ENCODE measurements around the gene TTC14.

The TTC14 gene

GRCh38 chr3:180631317-180631716 is 29.4 kb downstream of the TTC14 start:
- no peak overlapping the region for H3K4me3 ChIP-seq (ENCODE audit: low read length)
- TF ChIP-seq, protein P1, sequence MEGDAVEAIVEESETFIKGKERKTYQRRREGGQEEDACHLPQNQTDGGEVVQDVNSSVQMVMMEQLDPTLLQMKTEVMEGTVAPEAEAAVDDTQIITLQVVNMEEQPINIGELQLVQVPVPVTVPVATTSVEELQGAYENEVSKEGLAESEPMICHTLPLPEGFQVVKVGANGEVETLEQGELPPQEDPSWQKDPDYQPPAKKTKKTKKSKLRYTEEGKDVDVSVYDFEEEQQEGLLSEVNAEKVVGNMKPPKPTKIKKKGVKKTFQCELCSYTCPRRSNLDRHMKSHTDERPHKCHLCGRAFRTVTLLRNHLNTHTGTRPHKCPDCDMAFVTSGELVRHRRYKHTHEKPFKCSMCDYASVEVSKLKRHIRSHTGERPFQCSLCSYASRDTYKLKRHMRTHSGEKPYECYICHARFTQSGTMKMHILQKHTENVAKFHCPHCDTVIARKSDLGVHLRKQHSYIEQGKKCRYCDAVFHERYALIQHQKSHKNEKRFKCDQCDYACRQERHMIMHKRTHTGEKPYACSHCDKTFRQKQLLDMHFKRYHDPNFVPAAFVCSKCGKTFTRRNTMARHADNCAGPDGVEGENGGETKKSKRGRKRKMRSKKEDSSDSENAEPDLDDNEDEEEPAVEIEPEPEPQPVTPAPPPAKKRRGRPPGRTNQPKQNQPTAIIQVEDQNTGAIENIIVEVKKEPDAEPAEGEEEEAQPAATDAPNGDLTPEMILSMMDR (conservative IDR thresholded peaks at IDR 0.05; ENCODE audit: low read length) = peak; percentile 29; the same call in 1 of the 2 replicates
- DNase-seq (ENCODE audit: low read depth) = no peak

- no peak for DNase-seq (ENCODE audit: low read depth)
- TF ChIP-seq, protein P1 (conservative IDR thresholded peaks at IDR 0.05; ENCODE audit: low read length) = no peak
- H3K4me3 ChIP-seq (ENCODE audit: low read length) = no peak overlapping the region
Observed at GRCh38 chr3:180633722-180634121, 31.8 kb downstream of the TTC14 start.

- TF ChIP-seq, protein P1 (conservative IDR thresholded peaks at IDR 0.05; ENCODE audit: low read length) = no peak
- no peak for DNase-seq (ENCODE audit: low read depth)
- H3K4me3 ChIP-seq (ENCODE audit: low read length) = no peak overlapping the region
Observed at GRCh38 chr3:180640987-180641386, 39.0 kb downstream of the TTC14 start.

- DNase-seq (ENCODE audit: low read depth) = no peak
- no peak overlapping the region for H3K4me3 ChIP-seq (ENCODE audit: low read length)
- TF ChIP-seq, protein P1 (conservative IDR thresholded peaks at IDR 0.05; ENCODE audit: low read length) = peak; percentile 26
Observed at GRCh38 chr3:180646187-180646790, 44.3 kb downstream of the TTC14 start.

DNA sequence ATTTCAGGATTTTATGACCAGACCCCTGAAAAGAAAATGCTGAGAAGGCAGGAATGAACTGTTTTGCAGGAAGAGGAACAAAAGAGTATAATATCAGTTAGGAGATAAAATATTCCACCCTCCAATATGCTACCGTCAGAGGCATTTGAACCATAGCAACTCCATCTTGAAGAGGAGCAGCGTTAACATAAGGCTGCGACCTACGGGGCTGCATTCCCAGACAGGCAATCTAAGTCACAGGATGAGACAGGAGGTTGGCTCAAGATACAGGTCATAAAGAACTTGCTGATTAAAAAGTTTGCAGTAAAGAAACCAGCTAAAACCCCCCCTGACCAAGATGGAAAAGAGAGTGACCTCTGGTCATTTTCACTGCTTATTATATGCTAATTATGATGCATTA is 54.4 kb downstream of the TTC14 start:
- H3K4me3 ChIP-seq (ENCODE audit: low read length) = no peak overlapping the region
- DNase-seq (ENCODE audit: low read depth) = no peak

DNA sequence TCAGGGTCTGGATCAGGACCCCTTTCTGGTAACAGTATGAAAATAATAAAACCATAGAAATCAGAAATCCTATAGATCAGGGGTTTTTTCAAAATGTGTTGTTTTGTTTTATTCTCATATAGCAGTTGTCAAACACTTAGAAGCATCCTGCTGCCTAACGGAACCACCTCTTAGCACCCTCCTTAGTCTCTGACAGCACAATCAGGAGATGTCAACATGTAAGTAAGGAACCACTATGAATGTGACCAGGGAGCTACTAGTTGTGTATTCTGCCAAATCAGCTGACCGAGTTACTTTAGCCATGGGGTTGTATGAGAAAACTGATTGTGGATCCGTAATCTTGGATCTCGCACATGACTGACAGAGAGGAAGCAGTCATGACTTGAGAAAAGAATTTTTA is 55.1 kb downstream of the TTC14 start:
- H3K4me3 ChIP-seq (ENCODE audit: low read length) = no peak overlapping the region
- TF ChIP-seq, protein P1 (conservative IDR thresholded peaks at IDR 0.05; ENCODE audit: low read length) = no peak
- no peak for DNase-seq (ENCODE audit: low read depth)

More for the DNA sequence above, 54.4 kb downstream of the TTC14 start:
- TF ChIP-seq, protein P1 (conservative IDR thresholded peaks at IDR 0.05; ENCODE audit: low read length) = no peak
